K562 (cell line): ENCODE results near the gene SEC11A. TPM values are rescaled to one million over a fixed set of nuclear protein-coding genes. Genes with fewer than 3 reads are reported as not detected.

Experiments used
- HDAC3 ChIP-seq: fragments of 450-650 bp; IDR thresholded peaks from 2 replicates; pipeline ENCODE4 v1.6.1; 2018; ENCODE audit warnings: borderline replicate concordance, mild to moderate bottlenecking, moderate library complexity; ENCODE audit not compliant: partially characterized antibody
- ILF3 ChIP-seq: fragments of 450-650 bp; IDR thresholded peaks from 2 replicates; pipeline ENCODE4 v1.6.1; 2018; ENCODE audit warnings: antibody characterized with exemption, mild to moderate bottlenecking, moderate library complexity, borderline replicate concordance
- MAFK ChIP-seq: IDR thresholded peaks from 2 replicates; pipeline ENCODE4 v1.6.1; 2011; ENCODE audit warnings: low read length, improper control_type of control experiment
- NBN ChIP-seq: fragments of 450-650 bp; IDR thresholded peaks from 2 replicates; pipeline ENCODE4 v1.6.1; 2016; ENCODE audit warnings: low read depth, mild to moderate bottlenecking
- NFE2L1 ChIP-seq: fragments of 450-650 bp; IDR thresholded peaks from 2 replicates; pipeline ENCODE4 v1.6.1; 2016; ENCODE audit warnings: missing genetic modification characterization, low read depth, mild to moderate bottlenecking, missing compliant biosample characterization, moderate library complexity, borderline replicate concordance
- ZC3H8 ChIP-seq: fragments of 450-650 bp; IDR thresholded peaks from 2 replicates; pipeline ENCODE4 v1.6.1; 2017
- ZNF143 ChIP-seq: sonication (generic); formaldehyde crosslinking; IDR thresholded peaks from 2 replicates; pipeline ENCODE4 v1.9.0; 2022; ENCODE audit warnings: mild to moderate bottlenecking, missing genetic modification reagents
- polyA plus RNA-seq, 8 experiments: library from polyadenylated mRNA; depleted of rRNA in 4 of 8; stranded (reverse) in 5 of 8; unstranded in 3 of 8; fragments of >200 nt; fragmentation: Nextera tagmentation in 2 of 8; fragmentation: Illumina TruSeq in 1 of 8; extraction: Ambion mirVana in 2 of 8; extraction: Trizol in 1 of 8; gene quantifications; 2 replicates each; pipeline versions ENCODE4 v1.2.1 to v1.2.3, GENCODE V29; 2011 to 2014; ENCODE audit warnings: inconsistent platforms in 1 of 8, missing spikeins in 1 of 8
- total RNA-seq, 7 experiments: library from RNA; depleted of rRNA in 6 of 7; stranded (reverse); fragments of >200 nt in 6 of 7; fragmentation: Illumina TruSeq in 2 of 7; extraction: Trizol in 2 of 7; gene quantifications; 2 replicates each; pipeline versions ENCODE4 v1.2.1 to v1.2.3, GENCODE V29; 2011 to 2021; ENCODE audit warnings: low replicate concordance in 1 of 7
- TF ChIP-seq, protein P1 (sequence below): sonication (generic); formaldehyde crosslinking; IDR thresholded peaks from 2 replicates; pipeline ENCODE4 v1.8.1; 2023; ENCODE audit warnings: mild to moderate bottlenecking, missing genetic modification reagents
- TF ChIP-seq, protein P2 (sequence below), 2 experiments: IDR thresholded peaks; 2 replicates each; pipeline ENCODE4 v1.6.1; 2012; ENCODE audit warnings: improper control_type of control experiment in 2 of 2, low read depth in 2 of 2, low read length in 2 of 2, borderline replicate concordance in 1 of 2
- TF ChIP-seq, protein P3 (sequence below), 2 experiments: fragments of 450-650 bp; IDR thresholded peaks; 2 replicates each; pipeline ENCODE4 v1.6.1; 2016; ENCODE audit warnings: mild to moderate bottlenecking in 2 of 2, borderline replicate concordance in 1 of 2, low read depth in 1 of 2, moderate library complexity in 1 of 2
- TF ChIP-seq, protein P4 (sequence below), 3 experiments: fragments of 200-800 bp in 1 of 3; sonication (Bioruptor generic) in 1 of 3; sonication (generic) in 1 of 3; formaldehyde crosslinking in 1 of 3; IDR thresholded peaks; 2 replicates each; pipeline versions ENCODE4 v1.6.1 to v1.8.0; 2016 to 2022; ENCODE audit warnings: mild to moderate bottlenecking in 2 of 3, missing compliant biosample characterization in 2 of 3, missing genetic modification characterization in 2 of 3, missing genetic modification reagents in 1 of 3

Gene SEC11A
- total and polyA plus RNA-seq, 9 of the 15 experiments (the other 6 are each of a cell fraction or from before 2014, with no cell fraction given) = 175 to 310 (median 229) TPM

DNA sequence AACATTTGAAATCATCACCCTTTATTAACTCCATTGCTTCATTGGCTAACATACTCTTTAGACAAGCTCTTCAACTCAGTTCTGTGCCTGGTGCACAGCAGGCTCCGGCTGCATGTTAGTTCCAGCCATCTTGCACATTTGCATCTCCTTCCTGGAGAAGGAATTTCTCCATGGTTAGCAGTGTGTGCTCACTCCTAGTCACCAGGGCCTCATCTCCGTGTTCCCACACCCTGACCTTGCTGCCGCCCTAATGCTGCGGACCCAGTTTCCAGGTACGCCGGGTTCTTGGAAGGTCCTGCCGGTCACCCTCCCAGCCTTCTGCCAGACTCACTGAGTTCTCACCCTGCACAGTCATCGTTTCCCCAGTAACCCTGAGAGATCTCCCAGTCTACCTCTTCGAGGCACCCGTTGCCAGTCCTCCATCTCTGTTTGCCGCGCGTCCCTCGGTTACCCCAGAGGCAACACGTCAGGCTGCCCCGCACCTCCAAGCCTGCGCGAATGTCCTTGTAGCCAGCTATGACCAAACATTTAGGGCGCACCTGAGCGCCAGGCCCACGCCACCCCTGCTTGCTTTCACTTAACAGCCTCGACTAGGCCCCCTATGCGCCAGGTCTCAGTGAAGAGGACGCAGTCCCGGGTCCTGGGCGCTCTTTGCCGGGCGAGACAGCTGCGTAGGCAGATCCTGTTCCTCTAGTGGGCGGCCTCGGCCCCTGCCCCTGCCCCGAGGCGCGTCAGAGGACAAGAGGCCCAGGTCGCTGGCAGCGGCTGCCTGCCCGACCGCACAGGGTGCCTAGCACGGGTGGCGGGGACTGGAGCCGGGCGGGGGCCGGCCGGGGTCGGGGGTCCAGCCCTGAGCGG lies 31.7 kb upstream of the SEC11A start (continued):
- TF ChIP-seq HDAC3 = no peak
- no peak; the same call in 1 of the 2 replicates for TF ChIP-seq NBN
- no peak for TF ChIP-seq ZNF143 (CRISPR knock-in tag)
- TF ChIP-seq ZC3H8 = no peak
- TF ChIP-seq, protein P1, sequence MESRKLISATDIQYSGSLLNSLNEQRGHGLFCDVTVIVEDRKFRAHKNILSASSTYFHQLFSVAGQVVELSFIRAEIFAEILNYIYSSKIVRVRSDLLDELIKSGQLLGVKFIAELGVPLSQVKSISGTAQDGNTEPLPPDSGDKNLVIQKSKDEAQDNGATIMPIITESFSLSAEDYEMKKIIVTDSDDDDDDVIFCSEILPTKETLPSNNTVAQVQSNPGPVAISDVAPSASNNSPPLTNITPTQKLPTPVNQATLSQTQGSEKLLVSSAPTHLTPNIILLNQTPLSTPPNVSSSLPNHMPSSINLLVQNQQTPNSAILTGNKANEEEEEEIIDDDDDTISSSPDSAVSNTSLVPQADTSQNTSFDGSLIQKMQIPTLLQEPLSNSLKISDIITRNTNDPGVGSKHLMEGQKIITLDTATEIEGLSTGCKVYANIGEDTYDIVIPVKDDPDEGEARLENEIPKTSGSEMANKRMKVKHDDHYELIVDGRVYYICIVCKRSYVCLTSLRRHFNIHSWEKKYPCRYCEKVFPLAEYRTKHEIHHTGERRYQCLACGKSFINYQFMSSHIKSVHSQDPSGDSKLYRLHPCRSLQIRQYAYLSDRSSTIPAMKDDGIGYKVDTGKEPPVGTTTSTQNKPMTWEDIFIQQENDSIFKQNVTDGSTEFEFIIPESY (CRISPR knock-in tag) = no peak
- TF ChIP-seq, protein P2, sequence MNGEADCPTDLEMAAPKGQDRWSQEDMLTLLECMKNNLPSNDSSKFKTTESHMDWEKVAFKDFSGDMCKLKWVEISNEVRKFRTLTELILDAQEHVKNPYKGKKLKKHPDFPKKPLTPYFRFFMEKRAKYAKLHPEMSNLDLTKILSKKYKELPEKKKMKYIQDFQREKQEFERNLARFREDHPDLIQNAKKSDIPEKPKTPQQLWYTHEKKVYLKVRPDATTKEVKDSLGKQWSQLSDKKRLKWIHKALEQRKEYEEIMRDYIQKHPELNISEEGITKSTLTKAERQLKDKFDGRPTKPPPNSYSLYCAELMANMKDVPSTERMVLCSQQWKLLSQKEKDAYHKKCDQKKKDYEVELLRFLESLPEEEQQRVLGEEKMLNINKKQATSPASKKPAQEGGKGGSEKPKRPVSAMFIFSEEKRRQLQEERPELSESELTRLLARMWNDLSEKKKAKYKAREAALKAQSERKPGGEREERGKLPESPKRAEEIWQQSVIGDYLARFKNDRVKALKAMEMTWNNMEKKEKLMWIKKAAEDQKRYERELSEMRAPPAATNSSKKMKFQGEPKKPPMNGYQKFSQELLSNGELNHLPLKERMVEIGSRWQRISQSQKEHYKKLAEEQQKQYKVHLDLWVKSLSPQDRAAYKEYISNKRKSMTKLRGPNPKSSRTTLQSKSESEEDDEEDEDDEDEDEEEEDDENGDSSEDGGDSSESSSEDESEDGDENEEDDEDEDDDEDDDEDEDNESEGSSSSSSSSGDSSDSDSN (IDR thresholded peaks at IDR 0.05; ENCODE audit: borderline replicate concordance in 1 of 2, low read depth in 2 of 2, low read length in 2 of 2) = peak; percentile 65 to 88; a peak in 2 of 4 replicates
- no peak for TF ChIP-seq NFE2L1 (tag)
- TF ChIP-seq ILF3 = no peak
- TF ChIP-seq, protein P3, sequence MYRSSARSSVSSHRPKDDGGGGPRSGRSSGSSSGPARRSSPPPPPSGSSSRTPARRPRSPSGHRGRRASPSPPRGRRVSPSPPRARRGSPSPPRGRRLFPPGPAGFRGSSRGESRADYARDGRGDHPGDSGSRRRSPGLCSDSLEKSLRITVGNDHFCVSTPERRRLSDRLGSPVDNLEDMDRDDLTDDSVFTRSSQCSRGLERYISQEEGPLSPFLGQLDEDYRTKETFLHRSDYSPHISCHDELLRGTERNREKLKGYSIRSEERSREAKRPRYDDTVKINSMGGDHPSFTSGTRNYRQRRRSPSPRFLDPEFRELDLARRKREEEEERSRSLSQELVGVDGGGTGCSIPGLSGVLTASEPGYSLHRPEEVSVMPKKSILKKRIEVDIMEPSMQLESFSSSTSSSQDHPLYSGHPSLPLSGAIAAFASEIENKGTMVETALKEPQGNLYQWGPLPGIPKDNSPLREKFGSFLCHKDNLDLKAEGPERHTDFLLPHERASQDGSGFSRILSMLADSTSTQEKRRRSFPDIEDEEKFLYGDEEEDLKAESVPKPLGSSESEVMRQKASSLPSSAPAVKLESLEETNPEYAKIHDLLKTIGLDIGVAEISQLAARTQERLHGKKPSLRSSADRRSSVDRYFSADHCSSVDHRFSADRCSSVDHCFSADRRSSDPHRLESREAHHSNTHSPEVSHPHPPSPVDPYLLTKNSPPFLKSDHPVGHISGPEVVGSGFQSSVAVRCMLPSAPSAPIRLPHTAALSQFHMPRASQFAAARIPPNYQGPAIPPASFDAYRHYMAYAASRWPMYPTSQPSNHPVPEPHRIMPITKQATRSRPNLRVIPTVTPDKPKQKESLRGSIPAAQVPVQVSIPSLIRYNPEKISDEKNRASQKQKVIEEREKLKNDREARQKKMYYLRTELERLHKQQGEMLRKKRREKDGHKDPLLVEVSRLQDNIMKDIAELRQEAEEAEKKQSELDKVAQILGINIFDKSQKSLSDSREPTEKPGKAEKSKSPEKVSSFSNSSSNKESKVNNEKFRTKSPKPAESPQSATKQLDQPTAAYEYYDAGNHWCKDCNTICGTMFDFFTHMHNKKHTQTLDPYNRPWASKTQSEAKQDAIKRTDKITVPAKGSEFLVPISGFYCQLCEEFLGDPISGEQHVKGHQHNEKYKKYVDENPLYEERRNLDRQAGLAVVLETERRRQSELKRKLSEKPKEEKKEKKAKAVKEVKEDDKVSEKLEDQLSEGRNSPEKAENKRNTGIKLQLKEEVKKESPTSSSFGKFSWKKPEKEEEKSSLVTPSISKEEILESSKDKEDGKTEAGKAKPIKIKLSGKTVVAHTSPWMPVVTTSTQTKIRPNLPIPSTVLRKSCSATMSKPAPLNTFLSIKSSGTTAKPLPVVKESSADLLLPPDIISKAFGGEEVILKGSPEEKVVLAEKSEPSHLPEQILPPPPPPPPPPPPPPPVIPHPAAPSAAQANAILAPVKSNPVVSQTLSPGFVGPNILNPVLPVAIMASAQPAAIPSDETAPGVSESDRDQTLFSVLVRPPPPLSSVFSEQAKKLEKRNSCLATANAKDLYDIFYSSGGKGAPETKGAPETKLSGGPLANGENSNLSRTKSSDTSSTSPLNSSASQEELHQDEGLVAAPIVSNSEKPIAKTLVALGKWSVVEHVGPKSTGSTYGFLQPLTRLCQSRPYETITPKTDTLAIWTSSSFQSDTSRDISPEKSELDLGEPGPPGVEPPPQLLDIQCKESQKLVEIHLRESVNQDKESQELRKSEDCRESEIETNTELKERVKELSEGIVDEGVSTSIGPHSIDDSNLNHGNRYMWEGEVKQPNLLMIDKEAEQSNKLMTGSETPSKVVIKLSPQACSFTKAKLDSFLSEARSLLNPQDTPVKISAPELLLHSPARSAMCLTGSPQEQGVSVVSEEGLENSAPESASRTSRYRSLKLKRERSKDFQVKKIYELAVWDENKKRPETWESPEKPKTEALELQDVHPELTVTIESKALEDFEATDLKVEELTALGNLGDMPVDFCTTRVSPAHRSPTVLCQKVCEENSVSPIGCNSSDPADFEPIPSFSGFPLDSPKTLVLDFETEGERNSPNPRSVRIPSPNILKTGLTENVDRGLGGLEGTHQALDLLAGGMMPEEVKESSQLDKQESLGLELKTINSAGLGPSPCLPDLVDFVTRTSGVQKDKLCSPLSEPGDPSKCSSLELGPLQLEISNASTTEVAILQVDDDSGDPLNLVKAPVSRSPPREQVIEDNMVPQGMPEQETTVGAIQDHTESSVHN (IDR thresholded peaks at IDR 0.05; ENCODE audit: borderline replicate concordance in 1 of 2, low read depth in 1 of 2) = no peak
- TF ChIP-seq, protein P4, sequence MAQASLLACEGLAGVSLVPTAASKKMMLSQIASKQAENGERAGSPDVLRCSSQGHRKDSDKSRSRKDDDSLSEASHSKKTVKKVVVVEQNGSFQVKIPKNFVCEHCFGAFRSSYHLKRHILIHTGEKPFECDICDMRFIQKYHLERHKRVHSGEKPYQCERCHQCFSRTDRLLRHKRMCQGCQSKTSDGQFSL (CRISPR knock-in tag; IDR thresholded peaks at IDR 0.05) = no peak
- TF ChIP-seq, protein P4 (tag; IDR thresholded peaks at IDR 0.05) = no peak
- TF ChIP-seq MAFK = no peak
